Measurements from ENCODE around the gene ALG14.

Gene ALG14

DNA sequence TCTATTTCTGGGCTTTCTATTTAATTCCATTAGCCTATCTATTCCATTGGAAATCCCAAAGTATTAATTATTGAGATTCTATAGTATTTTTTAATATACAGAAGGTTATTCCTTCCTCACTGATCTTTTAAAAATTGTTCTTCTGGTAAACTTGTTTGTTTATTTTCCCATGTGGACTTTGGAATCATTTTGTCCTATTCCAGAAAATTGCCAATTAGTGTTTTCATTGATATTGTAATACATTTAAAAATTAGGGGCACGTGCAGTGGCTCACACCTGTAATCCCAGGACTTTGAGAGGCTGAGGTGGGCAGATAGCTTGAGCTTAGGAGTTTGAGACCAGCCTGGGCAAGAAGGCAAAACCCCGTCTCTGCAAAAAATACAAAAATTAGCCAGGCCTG lies 36.0 kb upstream of the ALG14 start (continued):
- TF ChIP-seq ZNF785 (tag by site-specific recombination; IDR thresholded peaks at IDR 0.05) (no peak), PRDM1 (tag by site-specific recombination; IDR thresholded peaks at IDR 0.05) (no peak), KLF17 (tag by site-specific recombination; IDR thresholded peaks at IDR 0.05) (no peak), ZEB2 (tag by site-specific recombination; IDR thresholded peaks at IDR 0.05) (no peak), ZXDB (tag by site-specific recombination; IDR thresholded peaks at IDR 0.05) (no peak), TRIM28 (IDR thresholded peaks at IDR 0.05; ENCODE audit: borderline replicate concordance, low read length) (no peak), ZNF510 (tag by site-specific recombination; IDR thresholded peaks at IDR 0.05; ENCODE audit: insufficient replicate concordance) (no peak), ZFP3 (tag by site-specific recombination; IDR thresholded peaks at IDR 0.05; ENCODE audit: low read depth) (no peak)

DNA sequence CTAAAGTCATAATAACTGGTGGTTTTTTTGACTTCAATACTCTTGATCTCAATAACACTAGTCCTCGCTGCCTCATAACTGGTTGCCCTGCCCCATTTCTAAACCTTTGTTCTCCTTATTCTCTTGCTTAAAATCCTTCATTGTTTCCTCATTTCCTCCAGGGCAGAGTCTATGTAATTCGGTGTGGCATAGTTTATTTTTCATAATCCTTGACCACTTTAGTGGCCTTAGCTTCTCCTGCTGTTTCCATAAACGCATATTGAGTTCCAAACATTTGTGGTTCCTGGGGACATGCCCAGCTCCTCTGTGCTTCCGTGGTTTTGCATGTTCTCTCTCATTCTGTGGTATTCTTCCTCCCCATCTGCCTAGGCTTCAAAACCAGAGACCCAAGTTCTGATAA lies 25.4 kb upstream of the ALG14 start:
- Histone ChIP-seq H3K27ac (ENCODE audit: extremely low read depth, low read depth, low read length) (no peak overlapping the region), H3K4me1 (ENCODE audit: control insufficient read depth, insufficient read depth, low read length) (no peaks in the 10 kb centered on the region), H3K4me3 (ENCODE audit: low read depth, low read length) (no peak overlapping the region), H3K9me3 (ENCODE audit: control insufficient read depth, insufficient read depth, low read depth, low read length) (no peaks in the 10 kb centered on the region), H3K36me3 (ENCODE audit: control insufficient read depth in 2 of 2, insufficient read depth in 1 of 2, low read length in 2 of 2) (no peaks in the 10 kb centered on the region)
- ChIA-PET CTCF (no interaction called here), POLR2A (no interaction called here)
- no peak for TF ChIP-seq ZNF580 (tag by site-specific recombination; IDR thresholded peaks at IDR 0.05)
- TF ChIP-seq ZBTB49 (tag by site-specific recombination; IDR thresholded peaks at IDR 0.05; ENCODE audit: low read depth), result no peak
- no peak for TF ChIP-seq ZNF585B (tag by site-specific recombination; IDR thresholded peaks at IDR 0.05)
- TF ChIP-seq ZNF433 (tag by site-specific recombination; IDR thresholded peaks at IDR 0.05; ENCODE audit: low read depth), result no peak
- TF ChIP-seq, protein P1, sequence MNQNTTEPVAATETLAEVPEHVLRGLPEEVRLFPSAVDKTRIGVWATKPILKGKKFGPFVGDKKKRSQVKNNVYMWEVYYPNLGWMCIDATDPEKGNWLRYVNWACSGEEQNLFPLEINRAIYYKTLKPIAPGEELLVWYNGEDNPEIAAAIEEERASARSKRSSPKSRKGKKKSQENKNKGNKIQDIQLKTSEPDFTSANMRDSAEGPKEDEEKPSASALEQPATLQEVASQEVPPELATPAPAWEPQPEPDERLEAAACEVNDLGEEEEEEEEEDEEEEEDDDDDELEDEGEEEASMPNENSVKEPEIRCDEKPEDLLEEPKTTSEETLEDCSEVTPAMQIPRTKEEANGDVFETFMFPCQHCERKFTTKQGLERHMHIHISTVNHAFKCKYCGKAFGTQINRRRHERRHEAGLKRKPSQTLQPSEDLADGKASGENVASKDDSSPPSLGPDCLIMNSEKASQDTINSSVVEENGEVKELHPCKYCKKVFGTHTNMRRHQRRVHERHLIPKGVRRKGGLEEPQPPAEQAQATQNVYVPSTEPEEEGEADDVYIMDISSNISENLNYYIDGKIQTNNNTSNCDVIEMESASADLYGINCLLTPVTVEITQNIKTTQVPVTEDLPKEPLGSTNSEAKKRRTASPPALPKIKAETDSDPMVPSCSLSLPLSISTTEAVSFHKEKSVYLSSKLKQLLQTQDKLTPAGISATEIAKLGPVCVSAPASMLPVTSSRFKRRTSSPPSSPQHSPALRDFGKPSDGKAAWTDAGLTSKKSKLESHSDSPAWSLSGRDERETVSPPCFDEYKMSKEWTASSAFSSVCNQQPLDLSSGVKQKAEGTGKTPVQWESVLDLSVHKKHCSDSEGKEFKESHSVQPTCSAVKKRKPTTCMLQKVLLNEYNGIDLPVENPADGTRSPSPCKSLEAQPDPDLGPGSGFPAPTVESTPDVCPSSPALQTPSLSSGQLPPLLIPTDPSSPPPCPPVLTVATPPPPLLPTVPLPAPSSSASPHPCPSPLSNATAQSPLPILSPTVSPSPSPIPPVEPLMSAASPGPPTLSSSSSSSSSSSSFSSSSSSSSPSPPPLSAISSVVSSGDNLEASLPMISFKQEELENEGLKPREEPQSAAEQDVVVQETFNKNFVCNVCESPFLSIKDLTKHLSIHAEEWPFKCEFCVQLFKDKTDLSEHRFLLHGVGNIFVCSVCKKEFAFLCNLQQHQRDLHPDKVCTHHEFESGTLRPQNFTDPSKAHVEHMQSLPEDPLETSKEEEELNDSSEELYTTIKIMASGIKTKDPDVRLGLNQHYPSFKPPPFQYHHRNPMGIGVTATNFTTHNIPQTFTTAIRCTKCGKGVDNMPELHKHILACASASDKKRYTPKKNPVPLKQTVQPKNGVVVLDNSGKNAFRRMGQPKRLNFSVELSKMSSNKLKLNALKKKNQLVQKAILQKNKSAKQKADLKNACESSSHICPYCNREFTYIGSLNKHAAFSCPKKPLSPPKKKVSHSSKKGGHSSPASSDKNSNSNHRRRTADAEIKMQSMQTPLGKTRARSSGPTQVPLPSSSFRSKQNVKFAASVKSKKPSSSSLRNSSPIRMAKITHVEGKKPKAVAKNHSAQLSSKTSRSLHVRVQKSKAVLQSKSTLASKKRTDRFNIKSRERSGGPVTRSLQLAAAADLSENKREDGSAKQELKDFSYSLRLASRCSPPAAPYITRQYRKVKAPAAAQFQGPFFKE (tag by site-specific recombination; IDR thresholded peaks at IDR 0.05; ENCODE audit: borderline replicate concordance), result no peak
- no peak for TF ChIP-seq ZNF335 (tag by site-specific recombination; conservative IDR thresholded peaks at IDR 0.05)
- no peak for TF ChIP-seq YY1 (tag by site-specific recombination; IDR thresholded peaks at IDR 0.05)
- TF ChIP-seq ZSCAN4 (tag by site-specific recombination; IDR thresholded peaks at IDR 0.05), result no peak
- no peak for TF ChIP-seq ZNF521 (tag by site-specific recombination; IDR thresholded peaks at IDR 0.05)
- no peak for TF ChIP-seq ZNF621 (tag by site-specific recombination; IDR thresholded peaks at IDR 0.05)
- no peak for TF ChIP-seq GLI4 (tag by site-specific recombination; IDR thresholded peaks at IDR 0.05)
- TF ChIP-seq REST (tag by site-specific recombination; IDR thresholded peaks at IDR 0.05), result no peak
- TF ChIP-seq ZNF239 (tag by site-specific recombination; IDR thresholded peaks at IDR 0.05), result no peak
- no peak for TF ChIP-seq ZNF174 (tag by site-specific recombination; IDR thresholded peaks at IDR 0.05)
- TF ChIP-seq OVOL3 (tag by site-specific recombination; IDR thresholded peaks at IDR 0.05), result no peak

All from HEK293 (cell line).